ENCODE measurements around the gene FSHB.

FSHB gene

GRCh38 chr11:30203850-30204249 lies 27.0 kb upstream of the FSHB start (continued):
- TF ChIP-seq ZNF513 (tag by site-specific recombination; IDR thresholded peaks at IDR 0.05): no peak

GRCh38 chr11:30206249-30206996 lies 24.4 kb upstream of the FSHB start:
- Histone ChIP-seq H3K9me3 (ENCODE audit: control insufficient read depth, insufficient read depth, low read depth, low read length) (no peaks in the 10 kb centered on the region), H3K4me3 (ENCODE audit: low read depth, low read length) (no peak overlapping the region), H3K27ac (ENCODE audit: extremely low read depth, low read depth, low read length) (no peak overlapping the region), H3K4me1 (ENCODE audit: control insufficient read depth, insufficient read depth, low read length) (no peaks in the 10 kb centered on the region), H3K36me3 (ENCODE audit: control insufficient read depth in 2 of 2, insufficient read depth in 1 of 2, low read length in 2 of 2) (no peaks in the 10 kb centered on the region)
- TF ChIP-seq ZNF529 (tag by site-specific recombination; IDR thresholded peaks at IDR 0.05; ENCODE audit: insufficient replicate concordance) (no peak), ZBTB49 (tag by site-specific recombination; IDR thresholded peaks at IDR 0.05; ENCODE audit: low read depth) (no peak), ZBTB21 (tag by site-specific recombination; IDR thresholded peaks at IDR 0.05) (no peak)
- POLR2A ChIA-PET: no interaction called here
- CTCF ChIA-PET: no interaction called here

GRCh38 chr11:30210357-30210756 lies 20.5 kb upstream of the FSHB start:
- Histone ChIP-seq H3K27ac (ENCODE audit: extremely low read depth, low read depth, low read length) (no peak overlapping the region), H3K4me1 (ENCODE audit: control insufficient read depth, insufficient read depth, low read length) (no peaks in the 10 kb centered on the region), H3K36me3 (ENCODE audit: control insufficient read depth in 2 of 2, insufficient read depth in 1 of 2, low read length in 2 of 2) (no peaks in the 10 kb centered on the region), H3K9me3 (ENCODE audit: control insufficient read depth, insufficient read depth, low read depth, low read length) (no peaks in the 10 kb centered on the region), H3K4me3 (ENCODE audit: low read depth, low read length) (no peak overlapping the region)
- ChIA-PET POLR2A (no interaction called here), CTCF (no interaction called here)
- TF ChIP-seq ZNF37A (tag by site-specific recombination; IDR thresholded peaks at IDR 0.05) (no peak), ZBTB26 (tag by site-specific recombination; optimal IDR thresholded peaks at IDR 0.05) (no peak)

- Histone ChIP-seq H3K4me3 (ENCODE audit: low read depth, low read length) (no peak overlapping the region), H3K4me1 (ENCODE audit: control insufficient read depth, insufficient read depth, low read length) (no peaks in the 10 kb centered on the region), H3K36me3 (ENCODE audit: control insufficient read depth in 2 of 2, insufficient read depth in 1 of 2, low read length in 2 of 2) (no peaks in the 10 kb centered on the region), H3K9me3 (ENCODE audit: control insufficient read depth, insufficient read depth, low read depth, low read length) (no peaks in the 10 kb centered on the region), H3K27ac (ENCODE audit: extremely low read depth, low read depth, low read length) (no peak overlapping the region)
- POLR2A ChIA-PET: no interaction called here
- CTCF ChIA-PET: interaction anchor here (1.0 kb wide), 1 partner anchor 20 kb away, joined by 3 read pairs; no protein-coding TSS in a partner anchor
- TF ChIP-seq ZNF76 (tag by site-specific recombination; IDR thresholded peaks at IDR 0.05; ENCODE audit: borderline replicate concordance, low read depth): no peak
- no peak for TF ChIP-seq KLF7 (tag by site-specific recombination; IDR thresholded peaks at IDR 0.05; ENCODE audit: borderline replicate concordance)
- no peak for TF ChIP-seq ZNF530 (tag by site-specific recombination; IDR thresholded peaks at IDR 0.05; ENCODE audit: low read depth)
- no peak for TF ChIP-seq ZNF223 (tag by site-specific recombination; IDR thresholded peaks at IDR 0.05)
- TF ChIP-seq ZFP41 (tag by site-specific recombination; IDR thresholded peaks at IDR 0.05; ENCODE audit: borderline replicate concordance): no peak
- no peak for TF ChIP-seq ZBTB1 (tag by site-specific recombination; IDR thresholded peaks at IDR 0.05)
- TF ChIP-seq ZFP37 (tag by site-specific recombination; IDR thresholded peaks at IDR 0.05): no peak
- no peak for TF ChIP-seq ZBTB8A (tag by site-specific recombination; IDR thresholded peaks at IDR 0.05)
- TF ChIP-seq PBX3 (CRISPR knock-in tag; IDR thresholded peaks at IDR 0.05): no peak
- TF ChIP-seq ZNF580 (tag by site-specific recombination; IDR thresholded peaks at IDR 0.05): no peak
- TF ChIP-seq ZNF121 (tag by site-specific recombination; IDR thresholded peaks at IDR 0.05): no peak
- TF ChIP-seq ZNF280D (tag by site-specific recombination; IDR thresholded peaks at IDR 0.05): no peak
Measured at GRCh38 chr11:30216534-30216933, 14.3 kb upstream of the FSHB start.
